ENCODE results near the gene IRF4. TPM values are rescaled to one million over a fixed set of nuclear protein-coding genes. Genes with fewer than 3 reads are reported as not detected.

IRF4 gene
- total RNA-seq, 1 donor from 2014 or later, result not detected

DNA sequence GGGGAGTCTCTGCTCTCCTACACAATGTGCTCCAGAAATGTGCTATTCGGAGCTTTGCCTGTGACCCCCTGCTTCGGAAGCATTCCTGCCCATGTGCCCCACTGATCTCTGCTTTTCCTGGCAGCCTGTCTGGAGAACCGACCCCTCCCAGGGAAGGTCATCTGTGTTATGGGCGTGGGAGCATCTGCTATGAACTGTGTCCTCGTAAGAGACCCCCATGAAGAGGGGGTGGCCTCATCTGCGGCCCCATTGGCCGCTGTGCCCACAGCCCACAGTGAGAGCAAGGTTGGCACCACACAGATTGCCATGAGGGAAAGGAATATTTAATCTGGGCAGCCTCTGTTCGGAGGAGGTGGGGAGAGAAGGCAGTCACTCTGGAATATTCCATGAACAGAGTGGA lies 32.7 kb upstream of the IRF4 start:
- Mint-ChIP-seq H3K4me3 (no peak overlapping the region), H3K4me1 (no peaks in the 10 kb centered on the region), H3K9me3 (peaks cover 38% of the 10 kb centered on the region), H3K36me3 (no peaks in the 10 kb centered on the region), H3K27ac (no peak overlapping the region), H3K27me3 (ENCODE audit: low read depth) (no peaks in the 10 kb centered on the region)
- no peak for DNase-seq (ENCODE audit: low spot score in 2 of 2, unreplicated experiment in 2 of 2)
- TF ChIP-seq CTCF (IDR thresholded peaks at IDR 0.05; ENCODE audit: unreplicated experiment), result no peak

DNA sequence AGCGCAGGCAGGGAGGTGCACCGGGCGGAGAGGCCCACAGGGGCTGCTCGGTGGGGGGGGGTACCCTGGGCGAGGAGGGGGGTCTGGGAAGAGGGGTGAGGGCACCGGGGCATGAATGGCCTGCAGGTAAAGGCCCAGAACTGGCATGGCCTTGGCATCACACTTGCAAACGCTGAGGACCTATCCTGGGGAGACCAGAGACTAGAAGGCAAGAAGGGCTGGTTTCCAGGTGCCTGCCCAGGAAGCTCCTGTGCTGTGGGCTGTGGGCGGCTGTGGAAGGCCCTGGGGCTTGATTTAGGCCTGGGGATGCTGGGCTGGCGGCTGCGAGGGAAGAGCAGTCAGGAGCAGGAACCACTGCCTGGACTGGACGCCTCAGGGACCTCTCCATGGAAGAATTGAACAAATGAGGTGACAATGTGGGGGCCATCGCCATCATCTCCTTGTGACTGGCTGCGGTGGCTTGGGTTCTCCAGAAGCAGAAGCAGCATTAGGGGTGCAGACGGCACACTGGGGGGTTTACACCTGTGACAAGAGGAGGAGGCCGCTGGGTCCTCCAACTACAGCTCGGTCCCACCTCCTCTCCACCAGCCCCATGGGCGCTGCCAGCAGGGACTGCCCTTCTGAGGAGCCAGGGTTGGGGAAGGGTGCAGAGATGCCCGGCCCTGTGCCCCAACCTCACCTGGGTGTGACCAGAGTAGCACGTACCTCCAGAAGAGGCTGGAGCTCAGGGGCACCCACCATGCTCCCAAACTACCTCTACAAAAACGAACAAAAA lies 32.1 kb upstream of the IRF4 start:
- peaks cover 44% of the 10 kb centered on the region for H3K9me3 Mint-ChIP-seq

DNA sequence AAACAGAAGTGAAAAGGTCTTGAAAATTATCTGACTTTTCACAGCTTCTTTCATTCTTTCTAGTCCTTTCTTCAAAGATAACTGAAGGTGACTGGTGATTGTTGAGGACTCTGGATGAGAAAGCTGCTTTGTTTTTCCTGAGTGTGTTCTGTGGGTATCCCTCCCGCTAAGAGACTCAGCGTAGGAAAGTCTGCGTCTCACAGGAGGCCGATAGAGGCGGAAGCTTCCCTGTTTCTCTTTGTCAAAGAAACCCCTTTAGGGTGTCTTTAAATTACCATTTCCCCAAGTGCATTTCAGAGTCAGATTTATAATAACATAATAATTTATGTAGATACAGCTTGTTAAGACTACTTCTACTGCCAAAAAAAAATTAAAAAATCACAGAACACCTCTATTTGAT lies 31.2 kb upstream of the IRF4 start:
- H3K4me3 Mint-ChIP-seq, result no peak overlapping the region
- peaks cover 6% of the 10 kb centered on the region for H3K36me3 Mint-ChIP-seq
- no peak overlapping the region for H3K27ac Mint-ChIP-seq
- no peaks in the 10 kb centered on the region for H3K4me1 Mint-ChIP-seq
- H3K27me3 Mint-ChIP-seq (ENCODE audit: low read depth), result no peaks in the 10 kb centered on the region
- no peak for TF ChIP-seq CTCF (IDR thresholded peaks at IDR 0.05; ENCODE audit: unreplicated experiment)
- no peak for DNase-seq (ENCODE audit: low spot score in 2 of 2, unreplicated experiment in 2 of 2)
- H3K9me3 Mint-ChIP-seq, result peaks cover 47% of the 10 kb centered on the region

More for the DNA sequence above, 32.1 kb upstream of the IRF4 start:
- DNase-seq (ENCODE audit: low spot score in 2 of 2, unreplicated experiment in 2 of 2), result no peak
- peaks cover 5% of the 10 kb centered on the region for H3K36me3 Mint-ChIP-seq
- H3K27me3 Mint-ChIP-seq (ENCODE audit: low read depth), result no peaks in the 10 kb centered on the region
- TF ChIP-seq CTCF (IDR thresholded peaks at IDR 0.05; ENCODE audit: unreplicated experiment), result no peak
- no peak overlapping the region for H3K4me3 Mint-ChIP-seq
- H3K27ac Mint-ChIP-seq, result no peak overlapping the region
- no peaks in the 10 kb centered on the region for H3K4me1 Mint-ChIP-seq

GRCh38 chr6:360764-361373 lies 30.7 kb upstream of the IRF4 start:
- peaks cover 6% of the 10 kb centered on the region for H3K36me3 Mint-ChIP-seq
- peaks cover 5% of the 10 kb centered on the region for H3K27me3 Mint-ChIP-seq (ENCODE audit: low read depth)
- DNase-seq (ENCODE audit: low spot score in 2 of 2, unreplicated experiment in 2 of 2), result no peak
- peaks cover 50% of the 10 kb centered on the region for H3K9me3 Mint-ChIP-seq
- no peak for TF ChIP-seq CTCF (IDR thresholded peaks at IDR 0.05; ENCODE audit: unreplicated experiment)
- H3K27ac Mint-ChIP-seq, result no peak overlapping the region
- H3K4me1 Mint-ChIP-seq, result no peaks in the 10 kb centered on the region
- no peak overlapping the region for H3K4me3 Mint-ChIP-seq

GRCh38 chr6:361411-362132 lies 30.0 kb upstream of the IRF4 start:
- DNase-seq (ENCODE audit: low spot score in 2 of 2, unreplicated experiment in 2 of 2), result no peak
- H3K4me1 Mint-ChIP-seq, result no peaks in the 10 kb centered on the region
- H3K27me3 Mint-ChIP-seq (ENCODE audit: low read depth), result peaks cover 5% of the 10 kb centered on the region
- H3K36me3 Mint-ChIP-seq, result peaks cover 6% of the 10 kb centered on the region
- H3K27ac Mint-ChIP-seq, result no peak overlapping the region
- TF ChIP-seq CTCF (IDR thresholded peaks at IDR 0.05; ENCODE audit: unreplicated experiment), result no peak
- H3K4me3 Mint-ChIP-seq, result no peak overlapping the region
- H3K9me3 Mint-ChIP-seq, result peaks cover 48% of the 10 kb centered on the region

All from mesothelial cell of epicardium (in vitro differentiated cells).